Neural cell (in vitro differentiated cells): ENCODE data around the gene EHD1. TPM values are rescaled to one million over a fixed set of nuclear protein-coding genes. Genes with fewer than 3 reads are reported as not detected.

Source experiments
- H2AFZ ChIP-seq: fragments of 200-600, 300-800 bp; sonication (generic), shearing (Covaris generic); 2 replicates; pipeline ENCODE4 v1.6.0; 2014; ENCODE audit warnings: low read depth, mild to moderate bottlenecking, antibody characterized with exemption, low read length, moderate library complexity
- H3F3A ChIP-seq: fragments of 200-600 bp; shearing (Covaris generic); 2 replicates; pipeline ENCODE4 v1.6.1; 2016; ENCODE audit warnings: mild to moderate bottlenecking, moderate library complexity, mixed read lengths, antibody characterized with exemption, low read length; ENCODE audit not compliant: insufficient read depth, poor library complexity, severe bottlenecking
- H3K27ac ChIP-seq: fragments of 200-600, 300-800 bp; sonication (generic), shearing (Covaris generic); 2 replicates; pipeline ENCODE4 v1.5.1; 2014; ENCODE audit warnings: mild to moderate bottlenecking, low read length, moderate library complexity
- H3K27me3 ChIP-seq: fragments of 300-800, 200-600 bp; sonication (generic), shearing (Covaris generic); 2 replicates; pipeline ENCODE4 v1.6.0; 2014; ENCODE audit warnings: mild to moderate bottlenecking, low read depth, low read length, moderate library complexity; ENCODE audit not compliant: insufficient read depth
- H3K36me3 ChIP-seq: fragments of 300-800, 200-600 bp; sonication (generic), shearing (Covaris generic); 2 replicates; pipeline ENCODE4 v1.5.1; 2014; ENCODE audit warnings: mild to moderate bottlenecking, antibody characterized with exemption, low read length, moderate library complexity; ENCODE audit not compliant: insufficient read depth
- H3K4me2 ChIP-seq: fragments of 300-800, 200-600 bp; sonication (generic), shearing (Covaris generic); 2 replicates; pipeline ENCODE4 v1.6.0; 2014; ENCODE audit warnings: mild to moderate bottlenecking, low read length
- H3K4me3 ChIP-seq: fragments of 300-800, 200-600 bp; sonication (generic), shearing (Covaris generic); 2 replicates; pipeline ENCODE4 v1.5.1; 2014; ENCODE audit warnings: mild to moderate bottlenecking, low read length, moderate library complexity
- H3K79me2 ChIP-seq: fragments of 200-600 bp; shearing (Covaris generic); replicated peaks from 2 replicates; pipeline ENCODE4 v1.6.0; 2014; ENCODE audit warnings: mild to moderate bottlenecking, low read length, moderate library complexity; ENCODE audit not compliant: insufficient read depth
- H3K9ac ChIP-seq: fragments of 300-800, 200-600 bp; sonication (generic), shearing (Covaris generic); 2 replicates; pipeline ENCODE4 v1.6.1; 2016; ENCODE audit warnings: mild to moderate bottlenecking, low read length, mixed read lengths
- H3K9me2 ChIP-seq: fragments of 200-600 bp; shearing (Covaris generic); 2 replicates; pipeline ENCODE4 v1.6.1; 2016; ENCODE audit warnings: mild to moderate bottlenecking, low read length, mixed read lengths; ENCODE audit not compliant: insufficient read depth
- H3K9me3 ChIP-seq: fragments of 200-600, 300-800 bp; sonication (generic), shearing (Covaris generic); 2 replicates; pipeline ENCODE4 v1.6.1; 2016; ENCODE audit warnings: mild to moderate bottlenecking, mixed run types, low read length, moderate library complexity, mixed read lengths
- H4K20me1 ChIP-seq: fragments of 200-600 bp; shearing (Covaris generic); 2 replicates; pipeline ENCODE4 v1.6.1; 2016; ENCODE audit warnings: mild to moderate bottlenecking, mixed run types; ENCODE audit not compliant: insufficient read depth
- CTCF ChIP-seq: fragments of 450-650 bp; IDR thresholded peaks from 2 replicates; pipeline ENCODE4 v1.5.1; 2014; ENCODE audit warnings: antibody characterized with exemption, mild to moderate bottlenecking, moderate library complexity; ENCODE audit not compliant: poor library complexity, severe bottlenecking
- EP300 ChIP-seq: fragments of 450-650 bp; conservative IDR thresholded peaks from 2 replicates; pipeline ENCODE4 v1.6.1; 2014; ENCODE audit warnings: antibody characterized with exemption, mild to moderate bottlenecking, moderate library complexity; ENCODE audit not compliant: poor library complexity, severe bottlenecking
- EZH2 ChIP-seq: fragments of 200-600, 300-800 bp; shearing (Covaris generic), sonication (generic); IDR thresholded peaks from 2 replicates; pipeline ENCODE4 v1.6.1; 2014; ENCODE audit warnings: antibody characterized with exemption, low read length, borderline replicate concordance, mild to moderate bottlenecking; ENCODE audit not compliant: insufficient read depth, poor library complexity, severe bottlenecking
- MXI1 ChIP-seq: fragments of 450-650 bp; conservative IDR thresholded peaks from 2 replicates; pipeline ENCODE4 v1.6.1; 2014; ENCODE audit warnings: antibody characterized with exemption, mild to moderate bottlenecking; ENCODE audit not compliant: poor library complexity, severe bottlenecking
- POLR2AphosphoS5 ChIP-seq: IDR thresholded peaks from 2 replicates; pipeline ENCODE4 v1.6.1; 2012
- RAD21 ChIP-seq: fragments of 450-650 bp; conservative IDR thresholded peaks from 2 replicates; pipeline ENCODE4 v1.6.1; 2014; ENCODE audit warnings: antibody characterized with exemption, mild to moderate bottlenecking, moderate library complexity
- REST ChIP-seq: IDR thresholded peaks from 2 replicates; pipeline ENCODE4 v1.6.1; 2012; ENCODE audit warnings: borderline replicate concordance
- SMC3 ChIP-seq: fragments of 450-650 bp; conservative IDR thresholded peaks from 2 replicates; pipeline ENCODE4 v1.6.1; 2014; ENCODE audit warnings: antibody characterized with exemption, mild to moderate bottlenecking, moderate library complexity; ENCODE audit not compliant: poor library complexity
- TAF1 ChIP-seq: IDR thresholded peaks from 2 replicates; pipeline ENCODE4 v1.6.1; 2012; ENCODE audit warnings: low read depth
- polyA plus RNA-seq: library from polyadenylated mRNA; depleted of rRNA; stranded (reverse); fragments of >200 nt; gene quantifications from 2 replicates; pipeline ENCODE4 v1.2.3, GENCODE V29; 2014

Gene EHD1
- polyA plus RNA-seq, 1 donor from 2014 or later: 26.4 TPM

- H3K79me2 ChIP-seq: no peaks in the 10 kb centered on the region
- H3K4me3 ChIP-seq: no peak overlapping the region
- no peak overlapping the region for H3K27ac ChIP-seq
- TF ChIP-seq RAD21 (no peak), TAF1 (no peak), SMC3 (no peak), MXI1 (no peak), POLR2AphosphoS5 (no peak), EP300 (no peak), REST (no peak), EZH2 (no peak), CTCF (no peak)
- H3K27me3 ChIP-seq: no peaks in the 10 kb centered on the region
- H3K9ac ChIP-seq: no peak overlapping the region
- no peak overlapping the region for H3K4me2 ChIP-seq
- no peaks in the 10 kb centered on the region for H4K20me1 ChIP-seq
- H3K36me3 ChIP-seq: no peaks in the 10 kb centered on the region
- no peaks in the 10 kb centered on the region for H3F3A ChIP-seq
- no peak overlapping the region for H2AFZ ChIP-seq
- H3K9me2 ChIP-seq: no peaks in the 10 kb centered on the region
- no peaks in the 10 kb centered on the region for H3K9me3 ChIP-seq
Observed at GRCh38 chr11:64826062-64826461, 52.4 kb downstream of the EHD1 start.

- no peak overlapping the region for H2AFZ ChIP-seq
- H3K27ac ChIP-seq: no peak overlapping the region
- H3K9ac ChIP-seq: no peak overlapping the region
Observed at GRCh38 chr11:64823568-64824119, 54.8 kb downstream of the EHD1 start.

More at GRCh38 chr11:64823568-64824119, 54.8 kb downstream of the EHD1 start:
- Histone ChIP-seq H3K79me2 (no peaks in the 10 kb centered on the region), H3F3A (no peaks in the 10 kb centered on the region), H3K27me3 (no peaks in the 10 kb centered on the region), H3K36me3 (no peaks in the 10 kb centered on the region), H3K9me2 (no peaks in the 10 kb centered on the region), H3K4me3 (no peak overlapping the region), H3K9me3 (no peaks in the 10 kb centered on the region), H3K4me2 (no peak overlapping the region), H4K20me1 (no peaks in the 10 kb centered on the region)
- no peak for TF ChIP-seq REST
- no peak for TF ChIP-seq SMC3
- TF ChIP-seq CTCF: no peak
- TF ChIP-seq POLR2AphosphoS5: no peak
- TF ChIP-seq TAF1: no peak
- TF ChIP-seq EP300: no peak
- TF ChIP-seq MXI1: no peak
- no peak for TF ChIP-seq RAD21
- no peak for TF ChIP-seq EZH2
